Stimulated activated CD4-positive, alpha-beta T cell treated with anti-CD3 and anti-CD28 coated beads, TNF-alpha, amount 100 ng/mL, for 24 hours (primary cell): ENCODE data around the gene TREX2.
"Not testable (repeated sequence)": the region's sequence is repeated elsewhere in the genome, so short reads cannot be mapped to it uniquely, and the experiment has no call there.

Experiments used
- DNase-seq, 3 experiments: peaks; one replicate each; pipeline ENCODE4 v3.0.0-alpha.2; 2020; ENCODE audit warnings: low read depth in 3 of 3

Gene TREX2

GRCh38 chrX:153408871-153409351 is 36.9 kb downstream of the TREX2 start:
- no peak for DNase-seq

- DNase-seq, result no peak
Observed at GRCh38 chrX:153408221-153408721, 37.6 kb downstream of the TREX2 start.

- DNase-seq, result no peak
Observed at GRCh38 chrX:153407736-153408135, 38.1 kb downstream of the TREX2 start.

DNA sequence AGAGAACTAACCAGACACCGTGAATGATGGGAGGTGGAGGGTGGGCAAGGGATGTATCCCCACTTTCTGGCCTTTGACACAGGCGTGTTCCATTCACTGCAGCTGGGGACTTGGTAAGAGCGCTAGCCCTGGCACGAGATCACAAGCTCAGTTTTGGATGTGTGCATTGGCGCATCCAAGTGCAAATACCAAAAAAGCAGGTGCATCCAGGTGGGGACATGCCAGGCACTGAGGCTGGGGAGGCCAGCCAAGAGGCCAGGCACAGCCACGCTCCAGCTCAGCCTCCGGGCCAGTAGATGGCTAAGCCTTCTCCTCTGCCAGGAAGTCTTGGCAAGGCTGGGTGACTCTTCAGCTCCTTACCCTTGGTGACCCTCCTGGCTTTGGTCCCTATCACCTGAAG is 39.0 kb downstream of the TREX2 start:
- DNase-seq, result no peak

DNA sequence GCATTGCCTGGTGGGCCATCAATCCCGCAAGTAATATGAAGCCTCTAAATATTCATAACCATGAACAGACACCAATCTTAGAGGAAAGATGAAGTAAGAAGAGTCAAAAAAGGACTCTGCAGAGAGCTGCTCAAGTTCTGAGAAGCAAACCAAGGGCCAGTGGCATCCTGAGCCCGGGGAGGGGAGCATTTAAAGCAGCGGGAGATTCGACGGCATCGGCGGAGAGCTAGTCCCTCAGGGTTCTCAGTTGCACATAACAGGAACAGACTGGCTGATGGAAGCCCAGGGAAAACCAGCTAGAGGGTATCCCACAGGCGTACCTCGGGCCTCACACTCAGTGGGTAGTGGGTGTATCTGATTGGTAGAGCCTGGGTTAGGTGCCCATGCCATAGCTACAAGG is 39.8 kb downstream of the TREX2 start:
- no peak for DNase-seq

DNA sequence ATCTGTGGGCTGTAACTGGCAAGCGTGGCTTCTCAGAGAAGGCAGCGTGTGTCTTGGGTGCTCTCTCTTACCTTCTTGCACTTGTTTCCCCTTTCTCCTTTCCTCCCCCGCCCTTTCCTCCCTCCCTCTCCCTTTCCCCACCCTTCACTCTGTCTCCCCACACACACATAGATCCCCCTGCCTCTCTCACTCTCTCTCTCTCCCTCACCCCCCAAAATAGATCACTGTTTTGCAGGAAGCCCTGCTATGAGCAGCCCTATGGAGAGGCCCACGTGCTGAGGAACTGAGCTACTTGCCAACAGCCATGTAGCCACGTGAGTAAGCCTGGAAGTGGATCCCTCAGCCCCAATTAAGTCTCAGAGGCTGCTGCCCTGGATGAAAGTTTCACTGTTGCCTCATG is 40.4 kb downstream of the TREX2 start:
- no peak for DNase-seq

DNA sequence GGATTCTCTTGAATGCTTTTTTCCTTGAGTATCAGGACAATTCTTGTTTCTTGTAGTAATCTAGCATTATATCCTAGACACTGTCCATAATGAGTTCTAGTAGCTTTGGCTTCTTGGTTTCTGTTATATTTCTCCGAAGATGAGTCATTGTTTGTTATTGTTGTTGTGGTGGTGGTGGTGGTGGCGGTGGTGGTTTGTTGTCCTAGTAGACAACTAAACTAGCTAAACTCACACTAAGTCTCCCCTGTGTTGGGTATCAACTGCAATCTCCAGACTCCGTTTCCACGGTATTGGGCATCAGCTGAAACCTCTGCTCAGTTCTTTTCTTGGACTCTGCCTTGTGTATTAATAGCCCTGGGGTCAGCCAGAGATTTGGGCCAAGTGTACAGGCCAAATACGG is 41.5 kb downstream of the TREX2 start:
- DNase-seq, result not testable (repeated sequence)

GRCh38 chrX:153401133-153401764 is 44.6 kb downstream of the TREX2 start, which contains the start of gene PNMA6E:
TSS of gene PNMA6E (minus strand) at chrX:153401350. CDS start at chrX:153398849, 2,501 bp downstream.
- no peak for DNase-seq

GRCh38 chrX:153400146-153401132 is 45.4 kb downstream of the TREX2 start:
- peak; percentile 10 to 60 (median 15) for DNase-seq

GRCh38 chrX:153398275-153398960 is 47.4 kb downstream of the TREX2 start:
- no peak for DNase-seq

- no peak for DNase-seq
Observed at GRCh38 chrX:153397256-153397960, 48.4 kb downstream of the TREX2 start.

- DNase-seq, result no peak
Observed at GRCh38 chrX:153396320-153397195, 49.3 kb downstream of the TREX2 start.

DNA sequence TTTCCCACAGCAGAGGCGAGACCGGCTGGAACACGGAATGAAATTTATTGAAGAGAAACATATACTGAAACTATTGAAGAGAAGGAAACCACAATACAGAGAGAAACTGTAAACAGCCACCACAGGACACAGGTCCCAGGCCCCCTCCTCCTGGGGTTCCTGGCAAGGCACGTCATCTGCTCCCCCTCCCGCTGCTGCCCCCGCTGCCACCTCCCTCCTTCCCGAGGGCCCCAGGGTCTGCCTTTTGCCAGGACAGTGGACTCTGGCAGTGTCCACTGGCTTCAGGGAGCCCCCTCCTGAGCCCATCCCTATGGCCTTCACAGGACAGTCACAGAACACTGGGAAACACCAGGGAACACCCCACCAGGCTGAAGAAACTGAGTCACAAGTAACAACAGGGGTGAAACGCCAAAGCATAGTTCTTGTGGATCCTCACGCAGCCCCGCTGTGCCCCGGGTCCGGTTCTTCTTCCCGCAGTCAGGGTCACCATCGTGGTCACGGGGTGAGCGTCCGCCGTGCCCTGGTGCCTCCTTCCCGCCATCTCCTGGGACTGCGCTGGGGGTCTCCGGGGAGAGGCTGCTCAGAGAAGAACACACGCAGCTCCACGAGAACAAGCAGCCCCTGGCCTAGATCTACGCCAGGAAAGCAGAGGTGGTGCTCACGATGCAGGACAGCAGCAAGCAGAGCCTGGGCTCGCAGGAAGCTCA is 50.1 kb downstream of the TREX2 start:
- DNase-seq, result no peak

DNA sequence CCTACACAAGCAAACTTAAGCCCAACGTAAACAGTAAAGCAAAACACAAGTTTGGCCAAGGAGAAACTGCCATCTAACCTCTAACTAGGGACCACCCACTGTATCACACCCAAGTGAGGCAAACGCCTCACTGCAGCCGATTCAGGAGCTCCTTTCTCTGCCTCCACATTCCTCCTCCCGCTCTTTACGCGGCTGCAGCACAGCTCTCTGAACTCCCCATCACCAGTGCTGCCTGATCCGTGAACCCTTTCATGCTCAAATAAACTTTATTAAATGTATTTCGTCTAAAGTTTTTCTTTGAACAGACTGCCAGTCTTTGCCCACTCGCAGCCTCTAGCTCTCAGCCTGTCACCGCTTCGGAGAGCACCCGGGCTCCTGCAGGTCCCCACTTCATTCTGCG is 51.2 kb downstream of the TREX2 start:
- DNase-seq, result no peak
